ENCODE data around the gene HTR6. TPM values are rescaled to one million over a fixed set of nuclear protein-coding genes. Genes with fewer than 3 reads are reported as not detected.

Gene HTR6
- total RNA-seq, 1 experiment from 2014 or later = 0.37 TPM

- H4K91ac ChIP-seq (ENCODE audit: insufficient read length, low read depth, low read length) = no peak overlapping the region
- no peaks in the 10 kb centered on the region for H3K23me2 ChIP-seq (ENCODE audit: insufficient read length, low read depth, low read length, poor library complexity, severe bottlenecking)
- no peak overlapping the region for H3K4me2 ChIP-seq (ENCODE audit: insufficient read depth, insufficient read length, low read length)
- no peak overlapping the region for H3K27ac ChIP-seq (ENCODE audit: insufficient read length, low read depth, low read length)
- no peak overlapping the region for H3T11ph ChIP-seq (ENCODE audit: low read length)
- Mint-ChIP-seq H3K27me3 (ENCODE audit: low read depth) (no peaks in the 10 kb centered on the region), H3K27ac (peak overlapping the region in 1 of 3 experiments; percentile 45; a peak in 3 of 7 replicates), H3K4me1 (peaks cover 16 to 19% of the 10 kb centered on the region in 2 experiments), H3K36me3 (ENCODE audit: insufficient read depth in 1 of 3, low read depth in 3 of 3) (peaks cover 0 to 21% (median 4%) of the 10 kb centered on the region in 3 experiments; a peak in 4 of 7 replicates), H3K4me3 (peak overlapping the region in 1 of 2 experiments; percentile 66; a peak in 3 of 5 replicates), H3K9me3 (no peaks in the 10 kb centered on the region)
- H3K56ac ChIP-seq (ENCODE audit: insufficient read length, low read depth, low read length) = no peak overlapping the region
- no peak overlapping the region for H4K8ac ChIP-seq (replicated peaks; ENCODE audit: insufficient read length, low read depth, low read length)
- H3K9ac ChIP-seq (ENCODE audit: extremely low read depth, insufficient read length, low read length) = no peak overlapping the region
- H2BK12ac ChIP-seq (ENCODE audit: insufficient read length, low read depth, low read length) = no peak overlapping the region
- peaks cover 5% of the 10 kb centered on the region; the same call in 1 of the 2 replicates for H3K4me1 ChIP-seq (ENCODE audit: insufficient read depth, low read length)
- H3K18ac ChIP-seq (ENCODE audit: insufficient read length, low read depth, low read length) = no peak overlapping the region
- no peak overlapping the region for H4K5ac ChIP-seq (ENCODE audit: insufficient read length, low read depth, low read length)
- DNase-seq = no peak
- H4K20me1 ChIP-seq (ENCODE audit: control insufficient read depth, insufficient read depth, insufficient read length) = no peaks in the 10 kb centered on the region
- no peak overlapping the region for H2BK20ac ChIP-seq (ENCODE audit: low read depth, low read length, poor library complexity, severe bottlenecking)
- H2AK5ac ChIP-seq (ENCODE audit: insufficient read length, low read length) = no peak overlapping the region
- no peak for TF ChIP-seq CTCF (conservative IDR thresholded peaks at IDR 0.05)
- WGBS (ENCODE audit: extremely low coverage, insufficient read length, low lambda C conversion rate) = no CpG with 5 or more reads among the region's 3 CpGs
- no peak overlapping the region for H2BK15ac ChIP-seq (ENCODE audit: low read depth, low read length)
- no peak overlapping the region for H2BK5ac ChIP-seq (ENCODE audit: insufficient read length, low read length)
- H3K79me2 ChIP-seq (ENCODE audit: insufficient read depth, low read length) = peaks cover 5% of the 10 kb centered on the region; the same call in 1 of the 2 replicates
- peaks cover 3% of the 10 kb centered on the region for H3K79me1 ChIP-seq (ENCODE audit: insufficient read depth, low read depth, low read length, poor library complexity, severe bottlenecking)
- H3K14ac ChIP-seq (ENCODE audit: insufficient read depth, low read length) = no peak overlapping the region
- no peaks in the 10 kb centered on the region for H3K9me3 ChIP-seq (ENCODE audit: control insufficient read depth, low read depth, low read length)
- no peak overlapping the region for H3K23ac ChIP-seq (ENCODE audit: insufficient read length, low read depth, low read length)
- no peak overlapping the region for H3K4ac ChIP-seq (ENCODE audit: low read depth, low read length)
- no peak overlapping the region for H2AFZ ChIP-seq (ENCODE audit: low read length)
- H3K27me3 ChIP-seq (ENCODE audit: insufficient read depth, low read length) = no peaks in the 10 kb centered on the region
- H2BK120ac ChIP-seq (ENCODE audit: low read depth, low read length, poor library complexity, severe bottlenecking) = no peak overlapping the region
These were observed 44.8 kb upstream of the HTR6 start for GRCh38 chr1:19619697-19620384.
